Measurements from ENCODE around the gene ADCY9.
"Not testable (repeated sequence)": the region's sequence is repeated elsewhere in the genome, so short reads cannot be mapped to it uniquely, and the experiment has no call there.

Gene ADCY9

GRCh38 chr16:4116325-4117249, at the start of gene ADCY9:
Gene ADCY9 (minus strand): TSS chr16:4116442. CDS start chr16:4115442, 1,000 bp downstream.
- DNase-seq = peak; percentile 46

GRCh38 chr16:4160658-4161430, 44.6 kb upstream of the ADCY9 start:
- DNase-seq = no peak

- no peak for DNase-seq
Measured at GRCh38 chr16:4159726-4160125, 43.5 kb upstream of the ADCY9 start.

- DNase-seq = no peak
Measured at GRCh38 chr16:4158143-4159093, 42.2 kb upstream of the ADCY9 start.

- no peak for DNase-seq
Measured at GRCh38 chr16:4157376-4157825, 41.2 kb upstream of the ADCY9 start.

- not testable (repeated sequence) for DNase-seq
Measured at GRCh38 chr16:4156503-4156902, 40.3 kb upstream of the ADCY9 start.

GRCh38 chr16:4153364-4153763, 37.1 kb upstream of the ADCY9 start:
- DNase-seq = not testable (repeated sequence)

GRCh38 chr16:4152267-4152666, 36.0 kb upstream of the ADCY9 start:
- DNase-seq = no peak

GRCh38 chr16:4147236-4147635, 31.0 kb upstream of the ADCY9 start:
- no peak for DNase-seq

GRCh38 chr16:4142268-4142667, 26.0 kb upstream of the ADCY9 start:
- no peak for DNase-seq

- no peak for DNase-seq
Measured at GRCh38 chr16:4141604-4142003, 25.4 kb upstream of the ADCY9 start.

GRCh38 chr16:4140652-4141051, 24.4 kb upstream of the ADCY9 start:
- DNase-seq = peak; percentile 73

GRCh38 chr16:4139968-4140367, 23.7 kb upstream of the ADCY9 start:
- DNase-seq = no peak

GRCh38 chr16:4138713-4139112, 22.5 kb upstream of the ADCY9 start:
- no peak for DNase-seq

- no peak for DNase-seq
Measured at GRCh38 chr16:4137438-4137837, 21.2 kb upstream of the ADCY9 start.

GRCh38 chr16:4136229-4136813, 20.1 kb upstream of the ADCY9 start:
- no peak for DNase-seq

- no peak for DNase-seq
Measured at GRCh38 chr16:4135537-4135936, 19.3 kb upstream of the ADCY9 start.

- DNase-seq = no peak
Measured at GRCh38 chr16:4133897-4134372, 17.7 kb upstream of the ADCY9 start.

- DNase-seq = no peak
Measured at GRCh38 chr16:4131621-4132020, 15.4 kb upstream of the ADCY9 start.

GRCh38 chr16:4124535-4125294, 8.5 kb upstream of the ADCY9 start:
- DNase-seq = no peak

GRCh38 chr16:4123616-4124300, 7.5 kb upstream of the ADCY9 start:
- peak; percentile 44 for DNase-seq

Measured in DMS 273 treated with DMSO at 0.1 percent for 48 hours (cell line).